Urinary bladder (tissue), 4 donors: ENCODE results near the gene CTNNA2. TPM values are rescaled to one million over a fixed set of nuclear protein-coding genes. Genes with fewer than 3 reads are reported as not detected.
"Not testable (repeated sequence)": the region's sequence is repeated elsewhere in the genome, so short reads cannot be mapped to it uniquely, and the experiment has no call there.

Source experiments
- DNase-seq: peaks from one replicate; pipeline ENCODE4 v3.0.0-alpha.2; 2015; ENCODE audit errors: extremely low spot score
- H3K27ac ChIP-seq: one replicate; pipeline ENCODE4 v1.5.1; 2013; ENCODE audit warnings: low read depth, mild to moderate bottlenecking, moderate library complexity
- H3K36me3 ChIP-seq: one replicate; pipeline ENCODE4 v1.6.1; 2013; ENCODE audit warnings: mild to moderate bottlenecking, moderate library complexity; ENCODE audit not compliant: insufficient read depth
- H3K4me1 ChIP-seq: one replicate; pipeline ENCODE4 v1.6.1; 2013; ENCODE audit warnings: mild to moderate bottlenecking, moderate library complexity; ENCODE audit not compliant: insufficient read depth
- H3K4me3 ChIP-seq: one replicate; pipeline ENCODE4 v1.5.1; 2013; ENCODE audit warnings: low read depth, low read length
- WGBS: extraction: QIAGEN DNeasy Blood & Tissue Kit; methylation state at CpG from one replicate; pipeline ENCODE4 v1.1.7; 2013; 5-methylcytosine and 5-hydroxymethylcytosine counted together
- polyA plus RNA-seq: library from polyadenylated mRNA; stranded (reverse); fragments of 200-250 nt; gene quantifications from one replicate; pipeline ENCODE4 v1.2.3, GENCODE V29; 2013
- total RNA-seq: library from RNA; depleted of rRNA; stranded (reverse); fragments of >200 nt; gene quantifications from one replicate; pipeline ENCODE4 v1.2.3, GENCODE V29; 2014
- donor health status: healthy with polysubstance abuse.
- donor health status: healthy.

The CTNNA2 gene
- total and polyA plus RNA-seq, 2 donors, result 1.9 to 14.0 TPM

DNA sequence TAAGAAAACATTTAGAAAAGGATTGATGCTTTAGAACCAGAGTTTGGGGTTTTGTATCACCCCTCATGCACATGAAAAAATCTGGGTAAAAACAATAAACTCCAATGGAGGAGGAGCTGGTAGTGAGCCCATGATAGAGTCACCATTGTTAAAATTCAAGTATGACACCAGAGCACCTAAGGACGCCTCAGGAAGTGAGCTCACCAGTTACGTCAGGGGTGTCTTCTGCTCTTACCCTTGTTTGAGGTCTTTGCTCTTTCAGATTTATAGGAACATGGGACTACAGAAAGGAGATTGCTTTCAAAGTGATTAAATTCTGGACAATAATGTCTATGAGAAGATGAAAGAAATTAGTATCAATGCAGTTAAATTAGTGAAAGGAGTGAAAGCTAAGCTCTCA is 685.2 kb downstream of the CTNNA2 start:
- H3K36me3 ChIP-seq, result no peaks in the 10 kb centered on the region
- no peaks in the 10 kb centered on the region for H3K4me1 ChIP-seq
- WGBS, result 90% methylated on average over 2 of the region's 2 CpGs
- H3K4me3 ChIP-seq, result no peak overlapping the region
- H3K27ac ChIP-seq, result no peak overlapping the region
- no peak for DNase-seq

DNA sequence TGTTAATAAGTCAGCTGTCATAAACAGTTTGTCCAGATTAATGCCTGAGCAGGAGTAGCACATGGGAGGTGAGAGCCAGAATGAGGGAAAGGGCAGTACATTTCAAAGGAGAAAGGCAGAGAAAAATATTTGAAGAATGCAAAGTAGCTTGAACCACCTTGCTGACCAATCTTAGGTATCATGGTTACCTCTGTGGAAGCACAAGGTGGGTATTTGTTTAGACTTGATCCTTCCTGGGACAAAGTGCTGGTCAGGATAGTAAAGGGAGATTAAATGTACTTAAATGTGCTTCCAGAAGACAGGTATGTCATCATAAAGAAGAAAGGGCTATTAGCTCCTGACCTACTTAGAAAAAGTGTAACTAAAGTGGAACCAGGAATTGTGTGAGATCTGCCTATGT is 686.7 kb downstream of the CTNNA2 start:
- Histone ChIP-seq H3K36me3 (no peaks in the 10 kb centered on the region), H3K4me3 (no peak overlapping the region), H3K4me1 (no peaks in the 10 kb centered on the region), H3K27ac (no peak overlapping the region)
- DNase-seq, result no peak

DNA sequence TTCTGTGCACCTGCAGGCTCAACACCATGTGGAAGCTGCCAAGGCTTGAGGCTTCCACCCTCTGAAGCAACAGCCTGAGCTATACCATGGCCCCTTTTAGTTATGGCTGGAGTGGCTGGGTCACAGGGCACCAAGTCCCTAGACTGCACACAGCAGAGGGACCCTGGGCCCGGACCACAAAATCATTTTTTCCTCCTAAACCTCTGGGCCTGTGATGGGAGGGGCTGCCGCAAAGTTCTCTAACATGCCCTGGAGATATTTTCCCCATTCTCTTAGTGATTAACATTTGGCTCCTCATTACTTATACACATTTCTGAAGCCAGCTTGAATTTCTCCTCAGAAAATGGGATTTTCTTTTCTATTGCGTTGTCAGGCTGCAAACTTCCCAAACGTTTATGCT is 691.1 kb downstream of the CTNNA2 start:
- not testable (repeated sequence) for H3K4me3 ChIP-seq, H3K4me1 ChIP-seq, H3K27ac ChIP-seq, DNase-seq, H3K36me3 ChIP-seq
- WGBS, result 89% methylated on average over 4 of the region's 4 CpGs

DNA sequence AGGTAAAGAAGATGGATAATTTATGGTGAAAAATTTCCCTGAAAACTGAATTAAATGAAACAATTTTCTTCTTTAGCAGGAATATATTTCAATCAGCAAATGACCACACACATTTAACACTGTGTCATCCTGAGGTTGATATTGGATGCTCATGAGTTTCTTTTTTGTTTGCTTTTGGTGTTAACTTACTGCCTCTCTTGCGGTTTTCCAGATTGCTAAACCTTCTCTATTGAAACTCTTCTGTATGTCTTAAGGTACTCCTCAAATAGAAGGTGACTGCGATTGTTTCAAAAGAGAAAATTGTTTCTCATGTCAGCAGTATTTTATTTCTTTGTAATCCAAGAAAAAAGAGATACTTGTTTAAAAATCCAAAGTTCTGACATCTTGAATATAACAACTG is 692.6 kb downstream of the CTNNA2 start:
- WGBS, result 90% methylated on average over 2 of the region's 2 CpGs
- H3K36me3 ChIP-seq, result no peaks in the 10 kb centered on the region
- no peak for DNase-seq
- H3K27ac ChIP-seq, result no peak overlapping the region
- H3K4me1 ChIP-seq, result no peaks in the 10 kb centered on the region
- no peak overlapping the region for H3K4me3 ChIP-seq

DNA sequence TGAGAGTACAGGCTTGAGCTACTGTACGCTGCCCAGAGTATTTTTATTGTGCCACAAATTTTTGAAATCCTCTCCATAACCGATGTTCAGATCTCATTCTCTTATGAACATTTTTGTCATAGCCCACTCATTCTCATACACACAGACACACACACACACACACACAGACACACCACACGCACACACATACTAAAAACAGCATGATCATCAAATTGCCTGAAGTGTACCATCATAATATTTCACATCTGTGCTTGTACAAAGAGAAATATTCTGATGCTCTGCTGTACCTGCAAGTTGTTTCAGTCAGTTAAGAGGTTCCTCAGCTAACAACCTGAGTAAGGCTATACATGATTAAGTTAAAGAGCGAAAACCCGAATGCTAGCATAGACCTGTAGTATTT is 696.6 kb downstream of the CTNNA2 start:
- Histone ChIP-seq H3K36me3 (no peaks in the 10 kb centered on the region), H3K4me3 (no peak overlapping the region), H3K4me1 (no peaks in the 10 kb centered on the region), H3K27ac (no peak overlapping the region)
- no peak for DNase-seq
- 89% methylated on average over 5 of the region's 5 CpGs for WGBS

DNA sequence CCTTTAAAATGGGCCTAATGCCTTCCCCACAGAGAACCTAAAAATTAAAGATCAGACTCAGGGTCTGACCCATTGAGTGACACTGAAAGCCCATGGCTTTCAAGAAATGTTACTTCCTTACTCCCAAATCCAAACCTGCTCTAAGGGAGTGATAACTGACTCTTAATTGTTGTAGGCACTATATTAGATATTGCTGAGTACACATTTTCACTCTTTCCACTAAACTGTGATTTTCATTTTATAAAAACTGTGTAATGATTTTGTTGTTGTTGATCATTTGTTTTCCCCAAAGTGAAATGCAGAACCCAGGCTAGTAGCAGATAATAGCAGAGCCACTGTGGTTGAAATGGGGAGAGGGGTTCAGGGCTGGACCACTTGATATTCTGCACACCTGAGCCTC is 704.6 kb downstream of the CTNNA2 start:
- Histone ChIP-seq H3K27ac (no peak overlapping the region), H3K36me3 (no peaks in the 10 kb centered on the region), H3K4me1 (no peaks in the 10 kb centered on the region), H3K4me3 (no peak overlapping the region)
- DNase-seq, result no peak

DNA sequence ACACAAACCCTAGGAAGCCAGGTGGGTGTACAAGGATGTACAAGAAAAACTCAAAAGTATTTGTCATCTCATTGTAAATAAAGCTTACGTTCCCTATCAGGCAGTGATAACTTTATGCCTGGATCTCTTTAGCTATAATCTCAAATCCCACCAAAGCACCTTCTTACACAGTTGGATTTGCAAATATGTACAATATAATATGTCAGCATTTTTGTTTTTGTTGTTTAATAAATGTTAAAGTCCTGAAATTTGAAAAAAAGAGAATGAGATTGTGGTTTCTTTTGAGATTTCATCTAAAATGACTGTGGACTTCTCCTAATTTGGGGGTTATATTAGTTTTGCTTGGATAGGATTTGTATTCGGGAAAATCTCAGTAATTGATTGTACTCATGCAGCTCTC is 709.8 kb downstream of the CTNNA2 start:
- no peak overlapping the region for H3K4me3 ChIP-seq
- WGBS, result 71% methylated on average over 2 of the region's 2 CpGs

DNA sequence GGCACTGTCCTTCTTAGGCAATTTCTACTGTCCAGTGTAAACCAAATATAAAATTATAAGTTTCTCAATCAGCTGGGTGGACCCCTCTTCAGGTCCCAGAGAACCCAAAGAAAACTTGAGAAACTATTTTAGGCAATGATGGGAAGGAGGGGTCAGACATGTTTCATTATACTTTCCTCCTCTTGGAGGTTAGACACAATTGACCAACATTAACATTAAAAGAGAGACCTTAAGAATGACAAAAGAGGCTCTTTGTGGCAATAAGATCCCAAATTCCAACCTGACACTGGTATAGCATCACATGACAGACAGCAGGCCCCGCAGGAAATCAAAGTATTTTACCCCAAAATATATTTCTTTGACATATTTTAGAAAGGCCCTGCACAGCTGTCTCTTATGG is 718.6 kb downstream of the CTNNA2 start:
- DNase-seq, result no peak
- Histone ChIP-seq H3K36me3 (no peaks in the 10 kb centered on the region), H3K27ac (no peak overlapping the region), H3K4me3 (no peak overlapping the region), H3K4me1 (no peaks in the 10 kb centered on the region)
- WGBS, result 66% methylated on average over 1 of the region's 1 CpG

More for the DNA sequence above, 709.8 kb downstream of the CTNNA2 start:
- DNase-seq, result no peak
- no peaks in the 10 kb centered on the region for H3K36me3 ChIP-seq
- no peak overlapping the region for H3K27ac ChIP-seq
- no peaks in the 10 kb centered on the region for H3K4me1 ChIP-seq

DNA sequence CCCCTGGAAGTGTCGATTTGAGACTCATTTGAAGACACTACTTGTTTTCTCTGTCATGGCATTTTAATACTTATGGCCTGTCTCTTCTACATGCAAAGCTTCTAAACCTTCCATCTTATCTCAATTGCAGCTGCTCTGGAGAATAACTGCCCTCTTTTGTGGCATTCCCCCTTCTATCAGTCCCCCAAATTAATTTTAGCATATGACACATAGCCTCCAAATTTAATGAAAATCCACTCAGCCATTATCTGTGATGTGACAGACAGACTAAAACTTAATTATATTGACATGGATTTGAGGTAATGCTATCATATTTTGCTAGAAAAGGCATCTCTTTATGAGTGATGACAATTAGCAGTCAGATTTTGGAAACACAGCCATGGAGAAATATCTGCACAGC is 720.5 kb downstream of the CTNNA2 start:
- Histone ChIP-seq H3K4me1 (no peaks in the 10 kb centered on the region), H3K4me3 (no peak overlapping the region), H3K36me3 (no peaks in the 10 kb centered on the region), H3K27ac (no peak overlapping the region)
- DNase-seq, result peak; percentile 17
- WGBS, result 80% methylated on average over 1 of the region's 1 CpG

DNA sequence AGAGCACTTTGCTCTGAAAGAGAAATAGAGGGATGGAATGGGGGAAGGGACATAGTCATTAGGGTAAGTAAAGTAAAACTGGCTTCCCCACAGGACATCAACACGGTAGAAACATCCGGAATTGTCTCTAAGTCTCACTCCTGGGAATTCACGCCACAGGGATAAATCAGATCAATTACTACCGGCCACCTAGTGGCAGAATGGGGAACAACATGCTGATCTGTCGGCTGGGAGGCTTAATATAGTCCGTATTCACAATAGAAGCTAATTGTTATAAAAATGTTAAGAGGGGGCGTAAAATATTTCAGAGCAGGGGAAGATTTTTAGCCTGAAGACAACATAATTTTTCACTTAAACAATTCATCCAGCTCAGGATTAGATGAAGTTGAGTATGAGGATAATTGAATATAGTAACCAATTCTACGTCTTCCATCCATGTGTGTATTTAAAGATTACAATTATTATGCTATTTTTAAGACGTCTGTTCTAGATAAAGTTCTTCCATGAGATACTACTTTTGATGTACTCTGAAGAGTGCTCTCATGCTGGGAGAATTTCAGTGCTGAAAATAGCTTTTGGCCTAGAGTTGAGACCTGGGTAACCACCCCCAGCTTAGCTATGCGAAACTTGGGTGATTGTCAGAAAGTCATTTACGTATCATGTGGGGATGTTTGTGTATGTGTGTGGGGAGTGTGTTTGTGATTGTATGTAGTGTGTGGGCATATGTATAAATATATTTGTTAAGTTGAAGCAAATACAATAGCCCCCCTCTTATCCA is 726.0 kb downstream of the CTNNA2 start:
- DNase-seq, result no peak
- H3K4me3 ChIP-seq, result no peak overlapping the region
- WGBS, result 57% methylated on average over 11 of the region's 11 CpGs
- H3K36me3 ChIP-seq, result no peaks in the 10 kb centered on the region
- H3K4me1 ChIP-seq, result no peaks in the 10 kb centered on the region
- no peak overlapping the region for H3K27ac ChIP-seq

DNA sequence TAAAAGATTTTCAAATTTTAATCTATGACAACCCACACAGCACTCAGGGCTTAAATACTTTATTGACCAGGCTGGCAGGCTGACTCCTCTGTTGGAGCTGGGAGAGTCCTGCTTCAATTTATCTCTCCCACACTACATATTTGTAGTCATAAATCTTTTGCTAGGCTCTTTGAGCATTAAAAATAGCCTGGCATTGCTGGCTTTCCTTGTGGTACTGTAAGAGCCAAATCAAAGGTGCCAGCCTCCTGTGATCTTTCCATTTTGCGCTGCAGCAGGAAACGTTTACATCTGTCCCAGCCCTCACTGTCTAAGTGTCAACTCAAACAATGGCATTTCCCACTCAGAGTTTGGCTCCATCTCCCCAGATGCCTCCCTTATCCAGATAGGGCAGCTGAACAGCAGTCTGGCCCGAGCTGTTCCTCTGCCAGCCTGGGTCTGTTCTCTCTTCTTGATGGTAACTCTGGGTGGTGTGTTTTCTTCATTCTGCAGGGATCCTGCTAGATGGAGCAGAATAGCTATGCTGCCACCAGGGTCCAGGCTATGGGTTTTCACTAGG is 729.6 kb downstream of the CTNNA2 start:
- WGBS, result 41% methylated on average over 3 of the region's 3 CpGs
- Histone ChIP-seq H3K4me1 (no peaks in the 10 kb centered on the region), H3K36me3 (no peaks in the 10 kb centered on the region), H3K4me3 (no peak overlapping the region), H3K27ac (no peak overlapping the region)
- no peak for DNase-seq

DNA sequence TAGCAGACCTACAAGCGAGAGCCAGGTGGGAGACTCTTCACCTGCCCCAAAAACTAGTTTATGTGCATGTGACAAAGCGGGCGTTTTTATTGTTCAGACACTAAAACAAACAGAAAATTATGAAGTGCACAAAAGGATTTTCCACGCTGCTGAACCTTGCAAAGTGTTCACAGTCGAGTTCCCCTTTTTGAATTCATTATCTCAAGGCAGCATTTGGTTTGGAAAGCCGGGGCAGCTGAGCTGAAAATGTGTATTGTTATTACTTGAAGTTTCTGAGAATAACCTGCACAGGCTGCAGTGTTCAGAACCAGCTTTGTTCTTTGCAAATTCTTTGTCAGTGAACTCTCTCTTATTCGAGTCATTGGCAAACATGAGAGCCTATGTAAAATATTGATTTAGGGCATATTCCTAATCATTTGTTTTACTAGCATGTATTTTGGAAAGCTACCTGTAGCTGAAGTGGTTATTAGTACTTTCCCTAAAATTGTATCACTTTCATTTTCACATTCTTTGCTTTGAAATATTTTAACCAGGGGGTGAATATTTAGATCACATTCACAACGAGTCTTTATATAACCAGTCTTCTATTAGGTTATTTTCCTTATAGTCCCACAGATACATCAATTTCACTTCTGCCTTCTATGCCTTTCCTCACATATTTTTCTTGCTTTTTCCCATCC is 732.2 kb downstream of the CTNNA2 start:
- DNase-seq, result no peak
- Histone ChIP-seq H3K4me3 (no peak overlapping the region), H3K27ac (no peak overlapping the region), H3K36me3 (no peaks in the 10 kb centered on the region), H3K4me1 (no peaks in the 10 kb centered on the region)
- WGBS, result 67% methylated on average over 8 of the region's 8 CpGs

DNA sequence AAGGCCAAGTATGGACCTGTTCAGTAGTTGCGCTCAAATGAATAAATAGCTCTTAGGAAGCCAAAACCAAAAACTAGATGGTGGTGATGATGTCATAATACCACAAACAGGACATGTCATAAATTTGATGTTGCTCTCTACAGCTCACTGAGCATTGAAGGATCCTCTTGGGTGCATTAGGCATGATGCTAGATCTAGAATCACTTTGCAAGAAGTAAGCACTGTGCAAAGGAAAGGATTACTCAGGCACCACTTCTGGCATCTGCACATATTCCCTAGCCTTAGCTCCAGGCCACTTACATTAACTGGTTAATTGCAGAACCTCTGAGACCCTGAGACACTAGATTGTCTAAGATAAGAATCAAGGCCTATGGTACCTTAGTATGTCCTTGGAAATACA is 733.7 kb downstream of the CTNNA2 start:
- WGBS, result 96% methylated on average over 1 of the region's 1 CpG
- Histone ChIP-seq H3K4me1 (no peaks in the 10 kb centered on the region), H3K4me3 (no peak overlapping the region), H3K27ac (no peak overlapping the region), H3K36me3 (no peaks in the 10 kb centered on the region)
- DNase-seq, result no peak

DNA sequence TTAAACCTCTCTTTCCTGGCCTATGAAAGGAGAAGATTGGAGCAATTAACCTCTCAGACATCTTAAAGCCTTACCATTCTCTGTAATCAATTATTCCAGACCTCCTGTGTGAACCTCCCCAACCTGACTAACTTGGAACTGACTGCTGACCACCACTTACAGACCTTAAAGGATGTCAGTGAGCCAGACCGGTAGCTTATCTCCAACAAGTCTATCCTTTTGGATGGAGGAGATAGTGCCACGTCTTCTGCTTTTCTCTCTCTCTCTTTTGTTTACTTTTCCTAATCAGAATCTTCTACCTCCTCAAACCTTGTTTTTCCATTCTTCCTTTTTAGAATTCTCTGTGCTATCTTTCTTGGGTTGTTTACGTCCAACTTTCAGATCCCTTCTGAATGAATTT is 734.5 kb downstream of the CTNNA2 start:
- WGBS, result 45% methylated on average over 3 of the region's 3 CpGs

More for the DNA sequence above, 734.5 kb downstream of the CTNNA2 start:
- no peak overlapping the region for H3K4me3 ChIP-seq
- no peaks in the 10 kb centered on the region for H3K4me1 ChIP-seq
- H3K27ac ChIP-seq, result no peak overlapping the region
- DNase-seq, result no peak
- no peaks in the 10 kb centered on the region for H3K36me3 ChIP-seq
